Panc1 (cell line): ENCODE results near the gene CEP170B. TPM values are rescaled to one million over a fixed set of nuclear protein-coding genes. Genes with fewer than 3 reads are reported as not detected.
"Not testable (repeated sequence)": the region's sequence is repeated elsewhere in the genome, so short reads cannot be mapped to it uniquely, and the experiment has no call there.

Experiments used
- ATAC-seq: fragments of 200-7000 bp; cut with Tn5 transposase; 2 replicates; pipeline ENCODE4 v1.9.1; 2020; ENCODE audit warnings: mild to moderate bottlenecking, moderate library complexity
- BruUV-seq: library from RNA; stranded (reverse); fragments of 400-500 nt; replicated peaks from 2 replicates; lab custom pipeline; 2021; lab: Mats Ljungman, UMichigan
- CTCF ChIA-PET: fragments of 300-600 bp; sonication (Branson Sonifier 250); formaldehyde crosslinking; loops from one replicate; lab custom pipeline; 2022; ENCODE audit warnings: antibody characterized with exemption; lab: Charles Lee
- POLR2A ChIA-PET: fragments of 300-600 bp; sonication (Branson Sonifier 250); formaldehyde crosslinking; loops from one replicate; lab custom pipeline; 2022; ENCODE audit warnings: antibody characterized with exemption; lab: Charles Lee
- DNase-seq: peaks from one replicate; pipeline ENCODE4 v3.0.0-alpha.2; 2010; ENCODE audit warnings: low read depth, low spot score
- H3K27ac ChIP-seq: 2 replicates; pipeline ENCODE4 v1.5.1; 2011; ENCODE audit warnings: mild to moderate bottlenecking, low read length, inconsistent platforms
- H3K27me3 ChIP-seq: fragments of 200-500 bp; sonication (Bioruptor generic); 2 replicates; pipeline ENCODE4 v1.6.0; 2014; ENCODE audit warnings: low read length, inconsistent platforms; ENCODE audit not compliant: control insufficient read depth, insufficient read depth
- H3K36me3 ChIP-seq: fragments of 200-500 bp; sonication (Bioruptor generic); 2 replicates; pipeline ENCODE4 v1.5.1; 2014; ENCODE audit warnings: inconsistent platforms, mild to moderate bottlenecking, low read length, moderate library complexity; ENCODE audit not compliant: control insufficient read depth, insufficient read depth
- H3K4me1 ChIP-seq: 2 replicates; pipeline ENCODE4 v1.5.1; 2011; ENCODE audit warnings: inconsistent platforms, mild to moderate bottlenecking, low read length, moderate library complexity; ENCODE audit not compliant: control insufficient read depth, insufficient read depth
- H3K4me3 ChIP-seq, 2 experiments: 2 replicates each; pipeline ENCODE4 v1.5.1; 2011 to 2012; ENCODE audit warnings: low read depth in 2 of 2, low read length in 2 of 2, mild to moderate bottlenecking in 2 of 2, inconsistent platforms in 1 of 2, moderate library complexity in 1 of 2
- H3K9me3 ChIP-seq: fragments of 200-500 bp; sonication (Bioruptor generic); 2 replicates; pipeline ENCODE4 v1.5.1; 2014; ENCODE audit warnings: low read depth, mild to moderate bottlenecking, inconsistent platforms, low read length, moderate library complexity; ENCODE audit not compliant: control insufficient read depth, insufficient read depth
- in situ Hi-C: cut with HindIII; loops from 2 replicates; pipeline ENCODE4 v1.10.0; 2016; ENCODE audit warnings: low sequenced_read_pairs, low pct_unique_long_range_greater_than_20kb
- intact Hi-C: fragments of 100-400 bp; cut with micrococcal nuclease; formaldehyde crosslinking; loops from one replicate; pipeline ENCODE4 v1.10.0; 2022; ENCODE audit not compliant: unreplicated experiment
- total RNA-seq: library from RNA; stranded (reverse); gene quantifications from one replicate; pipeline ENCODE4 v1.2.1, GENCODE V29; 2021; ENCODE audit not compliant: unreplicated experiment

CEP170B gene
- total RNA-seq, 1 experiment from 2014 or later: 17.8 TPM

DNA sequence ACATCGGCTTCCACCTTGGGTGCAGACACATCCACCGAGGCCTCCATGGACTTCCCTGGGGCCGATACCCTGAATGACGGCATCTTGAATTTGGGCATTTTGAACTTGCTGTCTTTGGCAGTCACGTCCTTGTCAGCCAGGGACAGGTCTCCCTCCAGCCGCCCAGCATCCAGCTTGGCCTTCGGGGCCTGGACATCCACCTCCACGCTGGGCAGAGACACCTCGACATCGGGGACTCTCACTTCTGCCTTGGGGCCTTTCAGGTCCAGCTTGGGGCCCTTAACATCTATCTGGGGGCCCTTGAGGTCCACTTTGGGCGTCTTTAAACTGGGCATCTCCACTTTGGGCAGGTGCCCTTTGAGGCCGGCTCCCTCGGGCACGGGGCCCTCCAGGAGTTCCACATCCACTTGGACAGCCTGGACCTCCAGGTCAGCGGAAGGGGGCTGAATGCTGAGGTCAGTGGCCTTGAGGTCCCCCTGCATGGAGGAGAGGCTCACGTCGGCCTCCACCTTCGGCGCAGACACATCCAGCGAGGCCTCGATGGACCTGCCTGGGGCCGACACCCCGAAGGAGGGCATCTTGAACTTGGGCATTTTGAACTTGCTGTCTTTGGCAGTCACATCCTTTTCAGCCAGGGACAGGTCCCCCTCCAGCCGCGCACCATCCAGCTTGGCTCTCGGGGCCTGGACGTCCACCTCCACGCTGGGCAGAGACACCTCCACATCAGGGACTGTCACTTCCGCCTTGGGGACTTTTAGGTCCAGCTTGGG lies 79.6 kb downstream of the CEP170B start:
- H3K4me3 ChIP-seq, intact Hi-C loops, DNase-seq, H3K36me3 ChIP-seq, in situ Hi-C loops, CTCF ChIA-PET, H3K27me3 ChIP-seq, BruUV-seq, H3K9me3 ChIP-seq, POLR2A ChIA-PET, H3K27ac ChIP-seq, H3K4me1 ChIP-seq, ATAC-seq: not testable (repeated sequence)

DNA sequence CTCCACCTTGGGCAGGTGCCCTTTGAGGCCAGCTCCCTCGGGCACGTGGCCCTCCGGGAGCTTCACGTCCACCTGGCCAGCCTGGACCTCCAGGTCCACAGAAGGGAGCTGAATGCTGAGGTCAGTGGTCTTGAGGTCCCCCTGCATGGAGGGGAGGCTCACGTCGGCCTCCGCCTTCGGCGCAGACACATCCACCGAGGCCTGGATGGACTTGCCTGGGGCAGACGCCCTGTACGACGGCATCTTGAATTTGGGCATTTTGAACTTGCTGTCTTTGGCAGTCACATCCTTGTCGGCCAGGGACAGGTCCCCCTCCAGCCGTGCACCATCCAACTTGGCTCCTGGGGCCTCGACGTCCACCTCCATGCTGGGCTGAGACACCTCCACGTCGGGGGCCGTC lies 80.2 kb downstream of the CEP170B start:
- H3K36me3 ChIP-seq, H3K9me3 ChIP-seq, ATAC-seq, CTCF ChIA-PET, H3K27me3 ChIP-seq, H3K4me1 ChIP-seq, DNase-seq, in situ Hi-C loops, intact Hi-C loops, BruUV-seq, POLR2A ChIA-PET, H3K4me3 ChIP-seq, H3K27ac ChIP-seq: not testable (repeated sequence)

Other genes with a start within 250 kb of the CEP170B start
- 195 TPM for gene INF2, start 175.7 kb upstream of the CEP170B start, total RNA-seq
- gene ADSS1, start 141.0 kb upstream of the CEP170B start, total RNA-seq: 9.4 TPM
- gene SIVA1, start 112.1 kb upstream of the CEP170B start, total RNA-seq: 100 TPM
- gene AKT1, start 69.5 kb upstream of the CEP170B start, total RNA-seq: 175 TPM
- 16.5 TPM for gene ZBTB42, start 64.2 kb upstream of the CEP170B start, total RNA-seq
- 0.15 TPM for gene PLD4, start 59.6 kb downstream of the CEP170B start, total RNA-seq
- 223 TPM for gene AHNAK2, start 113.1 kb downstream of the CEP170B start, total RNA-seq
- 13.8 TPM for gene CLBA1, start 120.5 kb downstream of the CEP170B start, total RNA-seq
- gene CDCA4, start 155.8 kb downstream of the CEP170B start, total RNA-seq: 39.9 TPM
- 0.08 TPM for gene GPR132, start 200.2 kb downstream of the CEP170B start, total RNA-seq